Choroid plexus epithelial cell (primary cell): ENCODE data around the gene AWAT2.

Source experiments
- DNase-seq: peaks from one replicate; pipeline ENCODE4 v3.0.0-alpha.2; 2010; ENCODE audit warnings: low read depth
- H3K4me3 ChIP-seq: 2 replicates; pipeline ENCODE4 v1.5.1; 2011; ENCODE audit warnings: low read depth, mild to moderate bottlenecking, control low read depth, low read length, moderate library complexity
- TF ChIP-seq, protein P1 (sequence below): conservative IDR thresholded peaks from 2 replicates; pipeline ENCODE4 v1.5.1; 2011; ENCODE audit warnings: low read depth, mild to moderate bottlenecking, control low read depth, inconsistent platforms, low read length, moderate library complexity

The AWAT2 gene

DNA sequence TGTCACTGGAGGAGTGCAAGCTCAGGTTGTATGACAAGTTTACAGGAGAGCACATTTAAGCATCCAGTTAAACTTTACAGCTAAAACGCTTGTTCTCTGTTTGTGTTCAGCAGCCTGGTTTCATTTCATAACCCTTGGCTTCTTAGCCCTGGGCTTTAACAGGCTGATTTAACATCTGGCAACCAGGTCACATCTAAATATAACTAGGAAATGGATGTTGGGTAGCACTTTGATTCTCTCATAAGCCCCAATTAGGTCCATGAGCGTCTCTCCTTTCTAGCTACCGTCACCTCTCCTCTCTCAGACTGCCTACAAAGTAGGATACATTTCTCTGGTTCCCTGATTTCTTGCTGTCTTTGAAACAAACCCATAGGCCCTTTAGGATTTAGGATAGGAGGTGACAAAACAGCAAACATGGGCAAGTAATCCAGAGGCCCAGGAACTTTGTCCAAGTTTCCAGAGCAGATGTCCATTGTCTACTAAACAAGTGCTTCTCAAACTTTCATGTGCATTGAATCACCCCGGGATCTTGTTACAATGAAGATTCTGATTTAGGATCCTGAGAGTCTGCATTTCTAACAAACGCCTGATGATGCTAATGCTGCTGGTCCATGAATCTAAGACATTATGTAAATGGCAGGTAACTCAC, 35.0 kb upstream of the AWAT2 start:
- TF ChIP-seq, protein P1, sequence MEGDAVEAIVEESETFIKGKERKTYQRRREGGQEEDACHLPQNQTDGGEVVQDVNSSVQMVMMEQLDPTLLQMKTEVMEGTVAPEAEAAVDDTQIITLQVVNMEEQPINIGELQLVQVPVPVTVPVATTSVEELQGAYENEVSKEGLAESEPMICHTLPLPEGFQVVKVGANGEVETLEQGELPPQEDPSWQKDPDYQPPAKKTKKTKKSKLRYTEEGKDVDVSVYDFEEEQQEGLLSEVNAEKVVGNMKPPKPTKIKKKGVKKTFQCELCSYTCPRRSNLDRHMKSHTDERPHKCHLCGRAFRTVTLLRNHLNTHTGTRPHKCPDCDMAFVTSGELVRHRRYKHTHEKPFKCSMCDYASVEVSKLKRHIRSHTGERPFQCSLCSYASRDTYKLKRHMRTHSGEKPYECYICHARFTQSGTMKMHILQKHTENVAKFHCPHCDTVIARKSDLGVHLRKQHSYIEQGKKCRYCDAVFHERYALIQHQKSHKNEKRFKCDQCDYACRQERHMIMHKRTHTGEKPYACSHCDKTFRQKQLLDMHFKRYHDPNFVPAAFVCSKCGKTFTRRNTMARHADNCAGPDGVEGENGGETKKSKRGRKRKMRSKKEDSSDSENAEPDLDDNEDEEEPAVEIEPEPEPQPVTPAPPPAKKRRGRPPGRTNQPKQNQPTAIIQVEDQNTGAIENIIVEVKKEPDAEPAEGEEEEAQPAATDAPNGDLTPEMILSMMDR, result no peak
- DNase-seq, result no peak

DNA sequence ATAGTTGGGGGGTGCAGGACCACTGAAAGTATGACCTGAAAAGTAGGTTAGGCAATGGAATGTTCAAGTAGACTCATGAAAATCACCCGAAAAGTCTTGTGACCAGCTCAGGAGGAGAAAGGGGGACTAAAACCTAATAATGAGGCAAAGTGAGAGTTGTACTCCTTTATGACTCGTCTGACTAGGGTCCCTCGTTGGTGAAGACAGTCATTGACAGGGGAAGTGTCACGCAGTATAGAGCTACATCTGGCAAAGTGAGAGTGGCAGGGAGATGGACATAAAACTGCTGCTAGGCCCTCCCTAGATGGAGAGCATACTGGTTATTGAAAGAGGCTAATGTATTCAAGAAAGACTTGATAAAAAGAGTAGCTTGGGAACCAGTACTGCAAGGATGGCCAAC, 33.0 kb upstream of the AWAT2 start:
- TF ChIP-seq, protein P1, result no peak

More for the DNA sequence above, 35.0 kb upstream of the AWAT2 start:
- no peak overlapping the region for H3K4me3 ChIP-seq

DNA sequence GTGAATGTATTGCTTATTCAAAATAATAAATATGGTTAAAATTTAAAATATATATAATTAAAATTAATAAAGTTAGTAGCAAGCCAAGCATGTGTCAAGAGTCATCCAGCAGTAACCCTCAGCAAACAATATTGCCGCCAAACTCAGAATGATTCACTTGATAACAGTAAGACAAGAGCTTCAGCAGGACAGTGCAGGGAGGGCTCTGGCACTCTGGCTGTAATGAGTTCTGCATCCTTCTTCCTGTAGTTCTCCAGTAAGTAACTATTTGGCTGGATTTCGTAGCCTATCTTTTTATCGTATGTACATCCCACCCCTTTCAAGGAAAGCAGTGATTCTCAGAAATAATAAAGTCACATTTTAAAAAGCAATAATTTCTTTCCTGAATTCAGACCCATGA, 30.1 kb upstream of the AWAT2 start:
- DNase-seq, result no peak
- TF ChIP-seq, protein P1, result no peak
- no peak overlapping the region for H3K4me3 ChIP-seq

More for the DNA sequence above, 33.0 kb upstream of the AWAT2 start:
- no peak overlapping the region for H3K4me3 ChIP-seq
- DNase-seq, result no peak

DNA sequence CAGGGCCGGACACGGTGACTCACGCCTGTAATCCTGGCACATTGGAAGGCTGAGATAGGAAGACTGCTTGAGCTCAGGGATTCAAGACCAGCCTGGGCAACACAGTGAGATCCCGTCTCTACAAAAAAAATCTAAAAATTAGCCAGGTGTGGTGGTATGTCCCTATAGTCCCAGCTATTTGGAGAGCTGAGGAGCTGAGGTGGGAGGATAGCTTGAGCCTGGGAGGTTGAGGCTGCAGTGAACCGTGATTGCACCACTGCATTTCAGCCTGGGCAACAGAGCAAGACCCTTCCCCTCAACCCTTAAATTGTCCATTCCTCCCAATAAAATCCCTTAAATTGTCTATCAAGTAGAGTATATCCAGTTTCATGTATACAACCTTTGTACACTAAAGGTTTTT, 29.6 kb upstream of the AWAT2 start:
- DNase-seq, result no peak
- no peak overlapping the region for H3K4me3 ChIP-seq
- TF ChIP-seq, protein P1, result no peak

DNA sequence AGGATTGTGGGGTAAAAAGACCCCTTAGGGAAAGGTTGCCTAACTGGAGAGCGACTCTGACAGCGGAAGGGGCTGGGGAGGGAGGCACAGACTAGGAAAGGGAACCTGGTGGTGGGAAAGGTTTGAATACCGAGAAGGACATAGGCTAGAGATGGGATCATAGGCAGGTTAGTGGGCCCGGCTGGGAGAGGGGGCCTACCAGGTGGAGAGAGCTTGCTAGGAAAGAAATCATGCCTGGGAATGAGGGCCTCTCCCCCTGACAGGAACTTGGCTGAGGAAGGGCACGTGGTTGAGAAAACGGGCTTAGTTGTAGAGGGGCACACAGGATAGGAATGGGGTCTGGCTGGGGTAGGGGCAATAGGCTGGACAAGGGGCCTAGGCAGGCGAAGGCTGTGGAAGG, 16.9 kb upstream of the AWAT2 start:
- no peak for DNase-seq
- TF ChIP-seq, protein P1, result no peak
- H3K4me3 ChIP-seq, result no peak overlapping the region

DNA sequence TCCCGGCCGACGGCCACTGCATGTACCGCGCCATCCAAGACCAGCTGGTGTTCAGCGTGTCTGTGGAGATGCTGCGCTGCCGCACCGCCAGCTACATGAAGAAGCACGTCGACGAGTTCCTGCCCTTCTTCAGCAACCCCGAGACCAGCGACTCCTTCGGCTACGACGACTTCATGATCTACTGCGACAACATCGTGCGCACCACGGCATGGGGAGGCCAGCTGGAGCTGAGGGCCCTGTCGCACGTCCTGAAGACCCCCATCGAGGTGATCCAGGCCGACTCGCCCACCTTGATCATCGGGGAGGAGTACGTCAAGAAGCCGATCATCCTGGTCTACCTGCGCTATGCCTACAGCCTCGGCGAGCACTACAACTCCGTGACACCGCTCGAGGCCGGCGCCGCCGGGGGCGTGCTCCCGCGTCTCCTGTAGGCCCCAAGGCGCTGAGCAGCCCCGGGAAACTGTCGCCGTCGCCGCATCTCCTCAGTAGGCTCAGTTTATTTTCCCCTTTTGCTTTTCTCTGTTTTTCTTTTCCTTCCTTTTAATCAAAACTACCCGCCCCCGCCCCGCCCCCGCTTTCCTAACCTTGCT, 13.3 kb upstream of the AWAT2 start:
- DNase-seq, result no peak
- H3K4me3 ChIP-seq, result no peak overlapping the region
- TF ChIP-seq, protein P1, result no peak

DNA sequence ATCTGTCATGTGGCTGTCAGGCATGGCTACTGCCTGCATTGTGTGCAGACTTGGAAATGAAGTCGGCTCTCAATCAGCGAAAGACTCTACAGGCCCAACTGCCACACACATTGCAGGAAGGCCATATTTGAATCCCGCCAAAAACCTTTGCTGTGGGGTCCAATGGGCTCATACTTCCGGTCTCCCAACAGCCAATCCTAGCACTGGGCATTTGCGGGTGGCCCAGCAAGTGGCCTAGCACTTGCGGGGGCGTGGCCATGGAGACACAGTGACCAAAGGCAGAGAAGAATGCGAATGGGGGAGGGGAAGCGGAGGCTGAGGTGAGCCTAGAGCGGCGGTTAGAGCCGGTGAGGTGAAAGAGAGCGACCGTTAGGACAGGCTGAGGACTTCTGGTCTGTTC, 12.3 kb upstream of the AWAT2 start, which contains the start of gene OTUD6A:
Gene OTUD6A (plus strand): TSS at position 382 of the 400 bp plus-strand sequence. CDS start 68 bp downstream, outside the sequence.
- TF ChIP-seq, protein P1, result no peak
- no peak within 1 kb of the TSS for H3K4me3 ChIP-seq
- DNase-seq, result no peak
